ENCODE data around the gene SHMT1. TPM values are rescaled to one million over a fixed set of nuclear protein-coding genes. Genes with fewer than 3 reads are reported as not detected.
A peak's percentile ranks its signal among the peaks of the same experiment; 100 is the strongest.

The SHMT1 gene
- total RNA-seq, 1 donor from 2014 or later: 7.9 TPM

- DNase-seq: no peak
- Mint-ChIP-seq H3K9me3 (ENCODE audit: unreplicated experiment) (peaks cover 6% of the 10 kb centered on the region), H3K4me1 (ENCODE audit: low read depth, unreplicated experiment) (no peaks in the 10 kb centered on the region), H3K27me3 (ENCODE audit: unreplicated experiment) (peaks cover 5% of the 10 kb centered on the region), H3K4me3 (ENCODE audit: unreplicated experiment) (no peak overlapping the region), H3K36me3 (ENCODE audit: unreplicated experiment) (no peaks in the 10 kb centered on the region), H3K27ac (ENCODE audit: unreplicated experiment) (peak overlapping the region; percentile 22)
- no peak for TF ChIP-seq CTCF (IDR thresholded peaks at IDR 0.05; ENCODE audit: partially characterized antibody, unreplicated experiment)
Measured at GRCh38 chr17:18291718-18292540, 71.4 kb downstream of the SHMT1 start.

- no peak overlapping the region for H3K4me3 Mint-ChIP-seq (ENCODE audit: unreplicated experiment)
- no peaks in the 10 kb centered on the region for H3K4me1 Mint-ChIP-seq (ENCODE audit: low read depth, unreplicated experiment)
- DNase-seq: no peak
- H3K36me3 Mint-ChIP-seq (ENCODE audit: unreplicated experiment): no peaks in the 10 kb centered on the region
- H3K9me3 Mint-ChIP-seq (ENCODE audit: unreplicated experiment): peaks cover 4% of the 10 kb centered on the region
- no peak overlapping the region for H3K27ac Mint-ChIP-seq (ENCODE audit: unreplicated experiment)
- no peak for TF ChIP-seq CTCF (IDR thresholded peaks at IDR 0.05; ENCODE audit: partially characterized antibody, unreplicated experiment)
- no peaks in the 10 kb centered on the region for H3K27me3 Mint-ChIP-seq (ENCODE audit: unreplicated experiment)
Measured at GRCh38 chr17:18285296-18285695, 78.1 kb downstream of the SHMT1 start.

GRCh38 chr17:18281788-18282187, 81.6 kb downstream of the SHMT1 start:
- peaks cover 2% of the 10 kb centered on the region for H3K9me3 Mint-ChIP-seq (ENCODE audit: unreplicated experiment)
- H3K4me3 Mint-ChIP-seq (ENCODE audit: unreplicated experiment): no peak overlapping the region
- H3K36me3 Mint-ChIP-seq (ENCODE audit: unreplicated experiment): no peaks in the 10 kb centered on the region
- no peaks in the 10 kb centered on the region for H3K27me3 Mint-ChIP-seq (ENCODE audit: unreplicated experiment)
- no peak overlapping the region for H3K27ac Mint-ChIP-seq (ENCODE audit: unreplicated experiment)
- DNase-seq: no peak
- H3K4me1 Mint-ChIP-seq (ENCODE audit: low read depth, unreplicated experiment): no peaks in the 10 kb centered on the region
- no peak for TF ChIP-seq CTCF (IDR thresholded peaks at IDR 0.05; ENCODE audit: partially characterized antibody, unreplicated experiment)

GRCh38 chr17:18280766-18281371, 82.5 kb downstream of the SHMT1 start:
- Mint-ChIP-seq H3K4me1 (ENCODE audit: low read depth, unreplicated experiment) (no peaks in the 10 kb centered on the region), H3K9me3 (ENCODE audit: unreplicated experiment) (peaks cover 2% of the 10 kb centered on the region), H3K36me3 (ENCODE audit: unreplicated experiment) (no peaks in the 10 kb centered on the region), H3K27me3 (ENCODE audit: unreplicated experiment) (no peaks in the 10 kb centered on the region), H3K4me3 (ENCODE audit: unreplicated experiment) (no peak overlapping the region), H3K27ac (ENCODE audit: unreplicated experiment) (no peak overlapping the region)
- TF ChIP-seq CTCF (IDR thresholded peaks at IDR 0.05; ENCODE audit: partially characterized antibody, unreplicated experiment): no peak
- DNase-seq: no peak

- Mint-ChIP-seq H3K27me3 (ENCODE audit: unreplicated experiment) (no peaks in the 10 kb centered on the region), H3K27ac (ENCODE audit: unreplicated experiment) (no peak overlapping the region), H3K4me3 (ENCODE audit: unreplicated experiment) (no peak overlapping the region), H3K9me3 (ENCODE audit: unreplicated experiment) (peaks cover 2% of the 10 kb centered on the region), H3K4me1 (ENCODE audit: low read depth, unreplicated experiment) (no peaks in the 10 kb centered on the region), H3K36me3 (ENCODE audit: unreplicated experiment) (no peaks in the 10 kb centered on the region)
- no peak for TF ChIP-seq CTCF (IDR thresholded peaks at IDR 0.05; ENCODE audit: partially characterized antibody, unreplicated experiment)
- DNase-seq: no peak
Measured at GRCh38 chr17:18280249-18280648, 83.1 kb downstream of the SHMT1 start.
